MM.1S (cell line): ENCODE results near the gene ROR2.

Experiments
- DNase-seq: peaks from one replicate; pipeline ENCODE4 v3.0.0-alpha.2; 2015
- H2AFZ ChIP-seq: fragments of 300-600 bp; sonication (generic); 2 replicates; pipeline ENCODE4 v1.6.0; 2016; ENCODE audit warnings: antibody characterized with exemption, low read length
- H3F3A ChIP-seq: fragments of 300-600 bp; sonication (generic); 2 replicates; pipeline ENCODE4 v1.6.1; 2016; ENCODE audit warnings: mild to moderate bottlenecking, antibody characterized with exemption, low read length, moderate library complexity, mixed read lengths; ENCODE audit not compliant: insufficient read depth
- H3K27ac ChIP-seq: fragments of 300-600 bp; sonication (generic); 2 replicates; pipeline ENCODE4 v1.5.1; 2016; ENCODE audit warnings: mild to moderate bottlenecking, low read length
- H3K27me3 ChIP-seq: fragments of 300-600 bp; sonication (generic); replicated peaks from 2 replicates; pipeline ENCODE4 v1.6.0; 2016; ENCODE audit warnings: low read length; ENCODE audit not compliant: insufficient read depth
- H3K36me3 ChIP-seq: fragments of 300-600 bp; sonication (generic); replicated peaks from 2 replicates; pipeline ENCODE4 v1.6.1; 2016; ENCODE audit warnings: mild to moderate bottlenecking, low read length, mixed read lengths; ENCODE audit not compliant: insufficient read depth
- H3K4me1 ChIP-seq: fragments of 300-600 bp; sonication (generic); 2 replicates; pipeline ENCODE4 v1.6.1; 2016; ENCODE audit warnings: low read length, mixed read lengths
- H3K4me2 ChIP-seq: fragments of 300-600 bp; sonication (generic); 2 replicates; pipeline ENCODE4 v1.6.0; 2016; ENCODE audit warnings: low read depth, low read length
- H3K4me3 ChIP-seq: fragments of 300-600 bp; sonication (generic); 2 replicates; pipeline ENCODE4 v1.5.1; 2016; ENCODE audit warnings: low read length, mixed read lengths
- H3K79me2 ChIP-seq: fragments of 300-600 bp; sonication (generic); 2 replicates; pipeline ENCODE4 v1.6.1; 2016; ENCODE audit warnings: mixed run types, low read length, mixed read lengths
- H3K9ac ChIP-seq: fragments of 300-600 bp; sonication (generic); 2 replicates; pipeline ENCODE4 v1.6.1; 2016; ENCODE audit warnings: low read length, mixed read lengths
- H3K9me2 ChIP-seq: fragments of 300-600 bp; sonication (generic); replicated peaks from 2 replicates; pipeline ENCODE4 v1.6.1; 2016; ENCODE audit warnings: mild to moderate bottlenecking, low read length, mixed read lengths; ENCODE audit not compliant: insufficient read depth
- H3K9me3 ChIP-seq: fragments of 300-600 bp; sonication (generic); replicated peaks from 2 replicates; pipeline ENCODE4 v1.6.1; 2016; ENCODE audit warnings: mild to moderate bottlenecking, low read length, mixed read lengths; ENCODE audit not compliant: insufficient read depth
- H4K20me1 ChIP-seq: fragments of 300-600 bp; sonication (generic); 2 replicates; pipeline ENCODE4 v1.6.1; 2016; ENCODE audit warnings: mild to moderate bottlenecking, low read length, moderate library complexity, mixed read lengths; ENCODE audit not compliant: insufficient read depth
- CTCF ChIP-seq: fragments of 300-600 bp; sonication (generic); IDR thresholded peaks from 2 replicates; pipeline ENCODE4 v1.5.1; 2016; ENCODE audit warnings: antibody characterized with exemption, low read length, mixed read lengths
- EZH2 ChIP-seq: fragments of 300-600 bp; sonication (generic); optimal IDR thresholded peaks from 2 replicates; pipeline ENCODE3; 2017; ENCODE audit warnings: low read depth, mild to moderate bottlenecking, antibody characterized with exemption, low read length, mixed read lengths
- EZH2phosphoT487 ChIP-seq: fragments of 300-600 bp; sonication (generic); IDR thresholded peaks from 2 replicates; pipeline ENCODE4 v1.6.1; 2018; ENCODE audit warnings: antibody characterized with exemption, low read length

ROR2 gene

GRCh38 chr9:91949392-91949945, 559 bp downstream of the ROR2 start:
- peak overlapping the region; percentile 87 for H2AFZ ChIP-seq
- no peak for TF ChIP-seq EZH2phosphoT487
- TF ChIP-seq CTCF, result no peak
- TF ChIP-seq EZH2, result no peak
- no peaks in the 10 kb centered on the region for H3K9me2 ChIP-seq
- peak overlapping the region; percentile 96 for H3K4me2 ChIP-seq
- H3K4me1 ChIP-seq, result 0 out of 2 replicates have a peak, but pooled peaks cover 2% of the 10 kb centered on the region
- peak; percentile 38 for DNase-seq
- no peaks in the 10 kb centered on the region for H3K9me3 ChIP-seq
- no peaks in the 10 kb centered on the region for H3K27me3 ChIP-seq
- no peak overlapping the region for H3K27ac ChIP-seq
- peak overlapping the region; percentile 55; the same call in 1 of the 2 replicates for H3K9ac ChIP-seq
- peak overlapping the region; percentile 78 for H3K4me3 ChIP-seq
- H3K79me2 ChIP-seq, result peaks cover 50% of the 10 kb centered on the region
- no peaks in the 10 kb centered on the region for H4K20me1 ChIP-seq
- no peaks in the 10 kb centered on the region for H3F3A ChIP-seq
- no peaks in the 10 kb centered on the region for H3K36me3 ChIP-seq

GRCh38 chr9:91948597-91949391, 1.2 kb downstream of the ROR2 start:
- peak overlapping the region; percentile 87 for H2AFZ ChIP-seq
- peak overlapping the region; percentile 96 for H3K4me2 ChIP-seq
- 0 out of 2 replicates have a peak, but pooled peaks cover 2% of the 10 kb centered on the region for H3K4me1 ChIP-seq
- peak; percentile 36 for TF ChIP-seq CTCF
- TF ChIP-seq EZH2phosphoT487, result no peak
- TF ChIP-seq EZH2, result no peak
- no peaks in the 10 kb centered on the region for H3F3A ChIP-seq
- H3K27ac ChIP-seq, result no peak overlapping the region
- no peaks in the 10 kb centered on the region for H3K9me3 ChIP-seq
- DNase-seq, result peak; percentile 77
- no peaks in the 10 kb centered on the region for H4K20me1 ChIP-seq
- H3K27me3 ChIP-seq, result no peaks in the 10 kb centered on the region
- H3K9me2 ChIP-seq, result no peaks in the 10 kb centered on the region
- H3K4me3 ChIP-seq, result peak overlapping the region; percentile 78
- peak overlapping the region; percentile 55; the same call in 1 of the 2 replicates for H3K9ac ChIP-seq
- peaks cover 57% of the 10 kb centered on the region for H3K79me2 ChIP-seq
- H3K36me3 ChIP-seq, result no peaks in the 10 kb centered on the region

GRCh38 chr9:91948101-91948596, 1.9 kb downstream of the ROR2 start:
- H3F3A ChIP-seq, result no peaks in the 10 kb centered on the region
- peak overlapping the region; percentile 55; the same call in 1 of the 2 replicates for H3K9ac ChIP-seq
- H3K27ac ChIP-seq, result no peak overlapping the region
- no peaks in the 10 kb centered on the region for H3K9me3 ChIP-seq
- peaks cover 64% of the 10 kb centered on the region for H3K79me2 ChIP-seq
- H3K4me3 ChIP-seq, result peak overlapping the region; percentile 78
- no peaks in the 10 kb centered on the region for H3K27me3 ChIP-seq
- H3K9me2 ChIP-seq, result no peaks in the 10 kb centered on the region
- peak overlapping the region; percentile 96 for H3K4me2 ChIP-seq
- H3K4me1 ChIP-seq, result 0 out of 2 replicates have a peak, but pooled peaks cover 2% of the 10 kb centered on the region
- no peak for TF ChIP-seq EZH2phosphoT487
- TF ChIP-seq EZH2, result no peak
- TF ChIP-seq CTCF, result no peak
- H4K20me1 ChIP-seq, result no peaks in the 10 kb centered on the region
- DNase-seq, result no peak
- no peaks in the 10 kb centered on the region for H3K36me3 ChIP-seq
- peak overlapping the region; percentile 87 for H2AFZ ChIP-seq
